ENCODE results near the gene HERC2. TPM values are rescaled to one million over a fixed set of nuclear protein-coding genes. Genes with fewer than 3 reads are reported as not detected.

HERC2 gene
- total and polyA plus RNA-seq, 2 of the 13 experiments (the other 11 are each of a cell fraction or from before 2014, with no cell fraction given), result 17.6 to 24.8 TPM

DNA sequence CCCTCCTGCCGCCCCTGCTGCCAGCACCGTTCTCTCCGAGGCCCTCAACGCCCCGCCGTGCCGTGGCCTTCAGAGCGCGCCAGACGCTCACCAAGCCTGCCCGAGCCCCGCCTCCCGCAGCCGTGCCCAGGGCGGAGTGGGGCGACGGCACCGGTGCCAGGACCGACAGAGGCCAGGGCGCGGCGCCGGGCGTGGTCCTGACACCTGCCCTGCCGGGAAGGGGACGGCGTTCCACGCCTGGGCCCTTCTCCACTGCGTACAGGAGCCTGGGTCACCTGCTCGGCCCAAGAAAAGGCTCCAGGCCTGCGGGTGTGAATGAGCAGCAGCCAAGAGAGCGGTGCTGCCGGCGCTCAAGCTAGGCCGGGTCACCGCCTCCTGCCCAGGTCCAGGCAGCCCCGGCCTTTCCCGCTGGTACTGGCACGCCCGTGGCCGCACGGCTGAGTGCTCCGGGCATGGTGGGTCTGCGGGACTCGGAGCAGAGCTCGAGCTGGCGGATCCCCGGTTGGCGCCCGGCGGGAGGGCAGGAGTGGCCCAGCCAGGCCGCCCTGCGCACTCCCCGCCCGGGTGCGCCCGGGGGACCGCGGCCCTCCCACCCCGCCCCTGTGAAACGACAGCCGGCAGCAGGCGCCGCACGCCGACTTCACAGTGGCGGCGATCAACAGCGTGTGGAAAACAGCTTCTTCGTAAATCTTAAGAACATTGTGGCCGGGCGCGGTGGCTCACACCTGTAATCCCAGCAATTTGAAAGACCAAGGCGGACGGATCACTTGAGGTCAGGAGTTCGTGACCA lies 227.1 kb downstream of the HERC2 start:
- intact Hi-C loops (cut with micrococcal nuclease; ENCODE audit: unreplicated experiment) (no loop called here), in situ Hi-C loops (cut with HindIII; ENCODE audit: extremely low pct_ligation_motif_present, low pct_unique_long_range_greater_than_20kb) (no loop called here)
- peaks cover 8% of the 10 kb centered on the region; the same call in 1 of the 2 replicates for H3K9me3 ChIP-seq (ENCODE audit: low read length)
- no peak for TF ChIP-seq ZBTB1 (CRISPR knock-in tag; IDR thresholded peaks at IDR 0.05; ENCODE audit: borderline replicate concordance)
- no peak for TF ChIP-seq TSC22D2 (CRISPR knock-in tag; IDR thresholded peaks at IDR 0.05; ENCODE audit: borderline replicate concordance)
- TF ChIP-seq TOPORS (CRISPR knock-in tag; IDR thresholded peaks at IDR 0.05), result no peak
- TF ChIP-seq ZNF510 (CRISPR knock-in tag; IDR thresholded peaks at IDR 0.05; ENCODE audit: low read depth), result no peak
- no peak for TF ChIP-seq BHLHE40 (IDR thresholded peaks at IDR 0.05; ENCODE audit: low read length)
- TF ChIP-seq, protein P1, sequence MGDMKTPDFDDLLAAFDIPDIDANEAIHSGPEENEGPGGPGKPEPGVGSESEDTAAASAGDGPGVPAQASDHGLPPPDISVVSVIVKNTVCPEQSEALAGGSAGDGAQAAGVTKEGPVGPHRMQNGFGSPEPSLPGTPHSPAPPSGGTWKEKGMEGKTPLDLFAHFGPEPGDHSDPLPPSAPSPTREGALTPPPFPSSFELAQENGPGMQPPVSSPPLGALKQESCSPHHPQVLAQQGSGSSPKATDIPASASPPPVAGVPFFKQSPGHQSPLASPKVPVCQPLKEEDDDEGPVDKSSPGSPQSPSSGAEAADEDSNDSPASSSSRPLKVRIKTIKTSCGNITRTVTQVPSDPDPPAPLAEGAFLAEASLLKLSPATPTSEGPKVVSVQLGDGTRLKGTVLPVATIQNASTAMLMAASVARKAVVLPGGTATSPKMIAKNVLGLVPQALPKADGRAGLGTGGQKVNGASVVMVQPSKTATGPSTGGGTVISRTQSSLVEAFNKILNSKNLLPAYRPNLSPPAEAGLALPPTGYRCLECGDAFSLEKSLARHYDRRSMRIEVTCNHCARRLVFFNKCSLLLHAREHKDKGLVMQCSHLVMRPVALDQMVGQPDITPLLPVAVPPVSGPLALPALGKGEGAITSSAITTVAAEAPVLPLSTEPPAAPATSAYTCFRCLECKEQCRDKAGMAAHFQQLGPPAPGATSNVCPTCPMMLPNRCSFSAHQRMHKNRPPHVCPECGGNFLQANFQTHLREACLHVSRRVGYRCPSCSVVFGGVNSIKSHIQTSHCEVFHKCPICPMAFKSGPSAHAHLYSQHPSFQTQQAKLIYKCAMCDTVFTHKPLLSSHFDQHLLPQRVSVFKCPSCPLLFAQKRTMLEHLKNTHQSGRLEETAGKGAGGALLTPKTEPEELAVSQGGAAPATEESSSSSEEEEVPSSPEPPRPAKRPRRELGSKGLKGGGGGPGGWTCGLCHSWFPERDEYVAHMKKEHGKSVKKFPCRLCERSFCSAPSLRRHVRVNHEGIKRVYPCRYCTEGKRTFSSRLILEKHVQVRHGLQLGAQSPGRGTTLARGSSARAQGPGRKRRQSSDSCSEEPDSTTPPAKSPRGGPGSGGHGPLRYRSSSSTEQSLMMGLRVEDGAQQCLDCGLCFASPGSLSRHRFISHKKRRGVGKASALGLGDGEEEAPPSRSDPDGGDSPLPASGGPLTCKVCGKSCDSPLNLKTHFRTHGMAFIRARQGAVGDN (CRISPR knock-in tag; IDR thresholded peaks at IDR 0.05), result peak; percentile 37; the same call in 1 of the 2 replicates
- no peak for TF ChIP-seq XBP1 (CRISPR knock-in tag; IDR thresholded peaks at IDR 0.05)
- no peak for TF ChIP-seq KAT8 (CRISPR knock-in tag; IDR thresholded peaks at IDR 0.05)
- TF ChIP-seq ZNF841 (CRISPR knock-in tag; IDR thresholded peaks at IDR 0.05; ENCODE audit: borderline replicate concordance), result no peak
- no peak for TF ChIP-seq ZNF547 (CRISPR knock-in tag; IDR thresholded peaks at IDR 0.05)
- TF ChIP-seq, protein P2, sequence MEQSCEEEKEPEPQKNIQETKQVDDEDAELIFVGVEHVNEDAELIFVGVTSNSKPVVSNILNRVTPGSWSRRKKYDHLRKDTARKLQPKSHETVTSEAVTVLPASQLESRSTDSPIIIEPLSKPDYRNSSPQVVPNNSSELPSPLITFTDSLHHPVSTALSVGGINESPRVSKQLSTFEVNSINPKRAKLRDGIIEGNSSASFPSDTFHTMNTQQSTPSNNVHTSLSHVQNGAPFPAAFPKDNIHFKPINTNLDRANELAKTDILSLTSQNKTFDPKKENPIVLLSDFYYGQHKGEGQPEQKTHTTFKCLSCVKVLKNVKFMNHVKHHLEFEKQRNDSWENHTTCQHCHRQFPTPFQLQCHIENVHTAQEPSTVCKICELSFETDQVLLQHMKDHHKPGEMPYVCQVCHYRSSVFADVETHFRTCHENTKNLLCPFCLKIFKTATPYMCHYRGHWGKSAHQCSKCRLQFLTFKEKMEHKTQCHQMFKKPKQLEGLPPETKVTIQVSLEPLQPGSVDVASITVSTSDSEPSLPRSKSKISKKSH (CRISPR knock-in tag; IDR thresholded peaks at IDR 0.05; ENCODE audit: borderline replicate concordance), result no peak
- TF ChIP-seq, protein P3, sequence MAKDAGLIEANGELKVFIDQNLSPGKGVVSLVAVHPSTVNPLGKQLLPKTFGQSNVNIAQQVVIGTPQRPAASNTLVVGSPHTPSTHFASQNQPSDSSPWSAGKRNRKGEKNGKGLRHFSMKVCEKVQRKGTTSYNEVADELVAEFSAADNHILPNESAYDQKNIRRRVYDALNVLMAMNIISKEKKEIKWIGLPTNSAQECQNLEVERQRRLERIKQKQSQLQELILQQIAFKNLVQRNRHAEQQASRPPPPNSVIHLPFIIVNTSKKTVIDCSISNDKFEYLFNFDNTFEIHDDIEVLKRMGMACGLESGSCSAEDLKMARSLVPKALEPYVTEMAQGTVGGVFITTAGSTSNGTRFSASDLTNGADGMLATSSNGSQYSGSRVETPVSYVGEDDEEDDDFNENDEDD (CRISPR knock-in tag; IDR thresholded peaks at IDR 0.05; ENCODE audit: borderline replicate concordance), result no peak
- no peak for TF ChIP-seq BCL6 (CRISPR knock-in tag; IDR thresholded peaks at IDR 0.05)
- peak; percentile 6; the same call in 1 of the 2 replicates for TF ChIP-seq ZFY (CRISPR knock-in tag; IDR thresholded peaks at IDR 0.05)
- no peak for TF ChIP-seq STAG1 (CRISPR knock-in tag; IDR thresholded peaks at IDR 0.05)
- TF ChIP-seq TEAD2 (CRISPR knock-in tag; IDR thresholded peaks at IDR 0.05), result no peak
- H3K4me1 ChIP-seq (ENCODE audit: insufficient read depth, low read length), result peaks cover 36% of the 10 kb centered on the region
- H3K27ac ChIP-seq (ENCODE audit: extremely low read length, insufficient read depth, low read length), result no peak overlapping the region
- ATAC-seq (peak; percentile 2; the same call in 1 of the 3 replicates), FAIRE-seq (no peak), DNase-seq (ENCODE audit: low spot score) (no peak)
- H3K36me3 ChIP-seq (replicated peaks in 1 of 2; ENCODE audit: control insufficient read depth in 1 of 2, insufficient read depth in 2 of 2, low read length in 2 of 2), result no peaks in the 10 kb centered on the region
- H3K27me3 ChIP-seq (ENCODE audit: control insufficient read depth in 1 of 2, insufficient read depth in 2 of 2, low read length in 2 of 2), result peaks cover 10 to 57% of the 10 kb centered on the region in 2 experiments; a peak in 4 of 5 replicates
- H3K9ac ChIP-seq (ENCODE audit: insufficient read depth, low read depth, low read length), result no peak overlapping the region
- ChIA-PET CTCF (ENCODE audit: low intra/inter-chr PET ratio, low total read pairs) (no interaction called here), POLR2A (no interaction called here)
- H2AFZ ChIP-seq (ENCODE audit: low read length), result no peak overlapping the region
- WGBS (ENCODE audit: low lambda C conversion rate), result 66% methylated on average over 19 of the region's 76 CpGs
- H4K20me1 ChIP-seq (ENCODE audit: insufficient read depth, low read length), result no peaks in the 10 kb centered on the region
- H3K4me2 ChIP-seq (ENCODE audit: low read depth, low read length), result peak overlapping the region; percentile 98
- peak overlapping the region; percentile 14 to 74 (median 60); a peak in 4 of 6 replicates for H3K4me3 ChIP-seq (replicated peaks in 1 of 3; ENCODE audit: insufficient read depth in 1 of 3, low read depth in 2 of 3, low read length in 3 of 3)
- BruUV-seq (replicated peaks), result no TSS peak
- no peaks in the 10 kb centered on the region for H3K79me2 ChIP-seq (ENCODE audit: insufficient read depth, low read length)

Data from HepG2 (cell line).